Fibroblast of the conjunctiva (primary cell): ENCODE data around the gene SELENOW.
"Not testable (repeated sequence)": the region's sequence is repeated elsewhere in the genome, so short reads cannot be mapped to it uniquely, and the experiment has no call there.

Experiments
- DNase-seq: peaks from one replicate; pipeline ENCODE4 v3.0.0-alpha.2; 2010; ENCODE audit warnings: low read depth

Gene SELENOW

DNA sequence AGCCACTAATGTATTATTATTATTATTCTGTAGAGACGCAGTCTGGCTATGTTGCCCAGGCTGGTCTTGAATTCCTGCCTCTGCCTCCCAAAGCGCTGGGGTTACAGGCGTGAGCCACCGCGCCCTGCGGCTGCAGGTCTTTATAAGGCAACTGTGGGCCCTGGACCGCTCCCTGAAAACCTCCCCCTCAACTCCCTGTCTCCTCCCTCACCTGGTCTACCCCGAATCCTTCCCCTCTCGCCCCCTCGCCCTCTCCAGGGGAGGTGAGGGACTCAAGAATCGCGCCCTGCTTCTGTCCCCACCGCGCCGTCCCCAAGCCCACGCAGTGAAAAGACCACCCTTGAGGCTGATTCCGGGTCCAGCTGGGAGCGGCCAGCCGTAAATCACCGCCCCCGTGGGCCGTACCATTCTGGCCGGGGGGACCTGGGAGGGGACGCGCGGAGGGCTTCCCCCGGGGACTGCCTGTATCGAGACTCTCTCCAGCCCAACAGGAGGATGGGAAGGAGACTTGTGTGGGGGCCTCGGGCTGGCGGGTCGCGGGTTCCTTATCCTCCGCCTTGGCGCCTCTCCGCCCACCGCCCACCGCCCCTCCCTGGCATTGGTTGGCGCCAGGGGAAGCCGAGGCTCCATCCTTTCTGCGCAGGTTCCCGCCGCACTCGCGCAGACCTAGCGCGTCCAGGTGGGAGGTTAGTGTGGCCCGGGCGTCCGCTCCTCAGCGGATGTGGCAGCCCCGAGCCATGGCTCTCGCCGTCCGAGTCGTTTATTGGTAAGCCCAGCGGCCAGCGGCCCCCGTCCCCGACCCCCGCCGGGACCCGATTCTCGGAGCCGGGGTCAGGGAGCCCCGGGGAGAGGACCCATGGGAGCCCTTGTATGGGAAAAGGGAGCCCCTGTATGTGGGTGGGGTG is at the start of gene SELENOW:
Gene SELENOW, plus strand, starts transcription at position 655 of the 905 bp plus-strand sequence. Its CDS starts 83 bp downstream, at position 738.
- no peak for DNase-seq

GRCh38 chr19:47729468-47729798 is 49.1 kb upstream of the SELENOW start:
- peak; percentile 69 for DNase-seq

GRCh38 chr19:47729799-47730520 is 48.5 kb upstream of the SELENOW start:
- no peak for DNase-seq

- DNase-seq: no peak
These were observed 48.0 kb upstream of the SELENOW start for GRCh38 chr19:47730521-47730889.

DNA sequence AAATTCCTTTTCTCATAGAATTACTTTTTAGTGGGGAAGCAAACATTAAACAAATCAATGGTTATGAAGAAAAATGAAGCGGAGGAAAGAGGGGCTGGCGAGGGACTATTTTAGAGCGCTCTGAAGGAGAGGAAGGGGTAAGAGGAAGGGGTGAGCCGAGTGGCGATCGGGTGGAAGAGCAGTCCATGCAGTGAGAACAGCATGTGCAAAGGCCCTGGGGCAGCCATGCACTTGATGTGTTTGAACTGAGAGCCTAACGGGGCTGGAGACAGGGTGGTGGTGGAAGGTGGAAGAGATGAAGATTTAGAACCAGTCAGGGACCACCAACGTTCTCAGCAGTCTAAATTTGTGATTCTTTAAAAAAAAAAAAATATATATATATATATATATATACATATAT is 47.6 kb upstream of the SELENOW start:
- DNase-seq: no peak

GRCh38 chr19:47735131-47735530 is 43.4 kb upstream of the SELENOW start:
- no peak for DNase-seq

GRCh38 chr19:47740866-47741519 is 37.5 kb upstream of the SELENOW start:
- DNase-seq: no peak

GRCh38 chr19:47741544-47742140 is 36.9 kb upstream of the SELENOW start:
- DNase-seq: no peak

DNA sequence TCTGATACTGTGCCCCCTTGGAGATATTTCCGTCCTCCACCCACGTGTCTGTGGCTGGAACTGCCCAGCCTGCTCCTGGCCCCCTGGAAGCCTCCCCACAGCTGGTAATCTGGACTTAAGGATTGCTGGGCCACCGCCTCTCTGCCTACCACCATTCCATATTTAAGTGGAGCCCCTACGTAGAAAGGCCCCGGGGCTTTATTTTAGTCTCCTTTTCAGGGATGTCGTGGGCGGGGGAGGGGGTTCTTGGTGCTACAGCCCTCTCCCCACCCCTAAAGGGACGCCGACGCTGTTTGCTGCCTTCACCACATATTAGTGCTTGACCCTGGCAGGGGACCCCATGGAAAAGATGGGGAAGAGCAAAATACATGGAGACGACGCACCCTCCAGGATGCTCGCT is 35.9 kb upstream of the SELENOW start:
- no peak for DNase-seq

DNA sequence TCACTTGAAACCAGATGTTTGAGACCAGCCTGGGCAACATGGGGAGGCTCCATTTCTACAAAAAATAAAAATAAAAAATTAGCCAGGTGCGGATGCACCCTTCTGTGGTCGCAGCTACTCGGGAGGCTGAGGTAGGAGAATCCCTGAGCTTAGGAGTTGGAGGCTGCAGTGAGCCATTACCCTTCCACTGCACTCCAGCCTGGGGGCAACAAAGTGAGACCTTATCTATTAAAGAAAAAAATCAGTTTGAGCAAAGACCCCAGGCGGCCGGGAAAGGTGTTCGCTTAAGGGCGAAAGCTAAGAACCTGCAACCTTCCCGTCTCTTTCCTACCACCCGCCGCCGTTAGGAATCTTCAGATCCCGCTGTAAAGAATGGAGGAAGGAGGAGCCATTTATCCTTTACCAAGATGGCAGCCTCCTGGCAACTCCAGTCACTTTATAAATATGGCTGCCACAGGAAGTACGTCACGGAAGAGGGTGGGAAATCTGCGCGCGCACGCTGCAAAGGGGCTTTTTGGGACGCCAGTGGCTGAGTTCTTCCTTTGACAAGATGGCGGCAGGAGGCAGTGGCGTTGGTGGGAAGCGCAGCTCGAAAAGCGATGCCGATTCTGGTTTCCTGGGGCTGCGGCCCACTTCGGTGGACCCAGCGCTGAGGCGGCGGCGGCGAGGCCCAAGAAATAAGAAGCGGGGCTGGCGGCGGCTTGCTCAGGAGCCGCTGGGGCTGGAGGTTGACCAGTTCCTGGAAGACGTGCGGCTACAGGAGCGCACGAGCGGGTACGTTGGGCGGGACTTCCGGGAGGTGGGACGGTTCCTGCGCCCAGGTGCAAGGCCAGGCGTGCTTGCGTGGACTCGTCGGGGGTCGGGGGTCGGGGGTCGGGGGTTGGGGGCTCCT is 33.2 kb upstream of the SELENOW start, which contains the start of gene NOP53:
Gene NOP53, plus strand, starts transcription at position 537 of the 892 bp plus-strand sequence. Its CDS starts 14 bp downstream, at position 551.
- DNase-seq: peak; percentile 96

DNA sequence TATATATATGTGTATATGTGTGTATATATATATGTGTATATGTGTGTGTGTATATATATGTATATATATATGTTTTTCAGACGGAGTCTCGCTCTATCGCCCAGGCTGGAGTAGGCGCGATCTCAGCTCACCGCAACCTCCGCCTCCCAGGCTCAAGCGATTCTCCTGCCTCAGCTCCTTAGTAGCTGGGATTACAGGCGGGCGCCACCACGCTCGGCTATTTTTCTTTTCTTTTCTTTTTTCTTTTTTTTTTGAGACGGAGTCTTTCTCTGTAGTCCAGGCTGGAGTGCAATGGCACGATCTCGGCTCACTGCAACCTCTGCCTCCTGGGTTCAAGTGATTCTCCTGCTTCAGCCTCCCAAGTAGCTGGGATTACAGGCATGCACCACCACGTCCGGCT is 32.4 kb upstream of the SELENOW start:
- DNase-seq: not testable (repeated sequence)

- no peak for DNase-seq
These were observed 29.2 kb upstream of the SELENOW start for GRCh38 chr19:47749326-47749725.

DNA sequence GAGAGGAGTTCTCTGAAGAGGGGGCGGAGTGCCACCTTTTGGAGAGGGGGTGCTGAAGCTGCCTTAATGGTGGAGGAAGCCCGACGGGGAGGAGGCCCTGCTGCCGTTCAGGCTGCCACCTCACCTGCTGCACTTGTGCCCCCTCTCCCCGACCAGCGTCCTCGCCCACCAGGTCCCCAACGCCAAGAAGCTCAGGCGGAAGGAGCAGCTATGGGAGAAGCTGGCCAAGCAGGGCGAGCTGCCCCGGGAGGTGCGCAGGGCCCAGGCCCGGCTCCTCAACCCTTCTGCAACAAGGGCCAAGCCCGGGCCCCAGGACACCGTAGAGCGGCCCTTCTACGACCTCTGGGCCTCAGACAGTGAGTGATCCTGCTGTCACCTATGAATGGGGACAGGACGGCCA is 27.8 kb upstream of the SELENOW start:
- DNase-seq: no peak

- no peak for DNase-seq
These were observed 25.9 kb upstream of the SELENOW start for GRCh38 chr19:47752440-47753211.

- DNase-seq: no peak
These were observed 24.1 kb upstream of the SELENOW start for GRCh38 chr19:47754206-47755064.

DNA sequence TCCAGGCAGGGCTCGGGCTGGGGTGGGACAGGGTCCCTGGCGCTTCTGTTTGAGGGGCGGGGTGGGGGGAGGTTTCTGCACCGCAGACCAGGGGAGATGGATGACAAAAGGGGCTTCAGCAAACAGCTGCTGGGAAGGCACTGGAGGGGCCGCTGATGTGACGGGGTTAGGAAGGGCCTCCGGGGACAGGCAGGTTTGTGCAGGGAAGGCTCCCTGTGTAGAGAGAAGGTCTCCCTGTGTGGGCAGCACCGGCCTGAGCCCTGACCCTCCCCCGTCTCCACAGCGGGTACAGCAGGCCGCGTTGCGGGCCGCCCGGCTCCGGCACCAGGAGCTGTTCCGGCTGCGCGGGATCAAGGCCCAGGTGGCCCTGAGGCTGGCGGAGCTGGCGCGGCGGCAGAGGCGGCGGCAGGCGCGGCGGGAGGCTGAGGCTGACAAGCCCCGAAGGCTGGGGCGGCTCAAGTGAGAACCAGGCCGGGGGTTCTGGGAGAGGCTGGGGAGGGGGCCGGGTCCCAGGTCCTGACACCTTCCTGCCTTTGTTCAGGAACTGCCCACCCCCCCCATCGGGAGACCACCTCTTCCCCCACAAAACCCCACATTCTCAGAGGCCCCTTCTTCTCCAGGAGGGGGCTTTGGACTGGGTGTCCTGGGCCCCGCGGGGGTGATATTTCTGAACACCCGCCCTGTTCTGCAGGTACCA is 23.3 kb upstream of the SELENOW start:
- DNase-seq: no peak

- DNase-seq: no peak
These were observed 22.5 kb upstream of the SELENOW start for GRCh38 chr19:47755762-47756626.

GRCh38 chr19:47756627-47756929 is 21.9 kb upstream of the SELENOW start:
- DNase-seq: no peak
